ENCODE results near the gene CASP2.

- TF ChIP-seq CTCF (IDR thresholded peaks at IDR 0.05; ENCODE audit: low read depth, low read length) (no peak), EZH2phosphoT487 (IDR thresholded peaks at IDR 0.05; ENCODE audit: low read depth) (no peak)
Observed at GRCh38 chr7:143282124-143282523, 6.0 kb upstream of the CASP2 start.
